SK-N-MC (cell line): ENCODE data around the gene LPA.

Experiments
- EZH2 ChIP-seq: fragments of 200-600 bp; sonication (generic); IDR thresholded peaks from one replicate; pipeline ENCODE4 v1.6.1; 2017; ENCODE audit warnings: antibody characterized with exemption
- FOXP2 ChIP-seq: optimal IDR thresholded peaks from 2 replicates; pipeline ENCODE3; 2011; ENCODE audit warnings: mild to moderate bottlenecking, moderate library complexity; ENCODE audit not compliant: insufficient read depth; ENCODE audit errors: extremely low read length, control extremely low read depth
- POLR2AphosphoS5 ChIP-seq: IDR thresholded peaks from 2 replicates; pipeline ENCODE4 v1.6.1; 2012; ENCODE audit warnings: mild to moderate bottlenecking, low read depth, low read length, borderline replicate concordance

DNA sequence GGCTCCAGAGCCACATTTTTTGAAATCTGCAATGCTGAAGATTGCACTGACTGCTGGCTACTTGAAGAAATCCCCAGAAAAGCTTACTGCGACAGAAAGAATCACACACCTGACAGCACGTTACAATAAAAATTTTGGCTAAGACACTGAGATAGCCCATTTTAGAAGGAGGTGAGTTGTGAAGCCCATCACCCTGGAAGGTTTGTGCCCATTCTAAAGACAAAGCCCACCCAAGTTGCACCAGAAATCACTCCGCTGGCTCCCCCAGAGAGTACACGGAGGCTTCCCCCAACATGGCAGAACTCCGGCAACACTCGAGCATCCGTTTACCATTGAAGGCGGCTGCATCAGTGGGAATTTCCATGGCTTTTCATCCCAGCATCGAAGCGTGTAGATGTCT, 29.4 kb downstream of the LPA start:
- TF ChIP-seq POLR2AphosphoS5 (no peak), EZH2 (no peak), FOXP2 (no peak)
